Upper lobe of right lung (tissue), 1 donor: ENCODE measurements around the gene BRS3. TPM values are rescaled to one million over a fixed set of nuclear protein-coding genes. Genes with fewer than 3 reads are reported as not detected.
"Not testable (repeated sequence)": the region's sequence is repeated elsewhere in the genome, so short reads cannot be mapped to it uniquely, and the experiment has no call there.

Experiments
- ATAC-seq: fragments of 200-7000 bp; cut with Tn5 transposase; one replicate; pipeline ENCODE4 v1.9.1; 2020; ENCODE audit warnings: mild to moderate bottlenecking, moderate library complexity
- DNase-seq: peaks from one replicate; pipeline ENCODE4 v3.0.0-alpha.2; 2020
- H3K27ac ChIP-seq: fragments of 200-600 bp; one replicate; pipeline ENCODE4 v1.8.0; 2022
- H3K27me3 ChIP-seq: fragments of 200-600 bp; one replicate; pipeline ENCODE4 v1.8.0; 2022; ENCODE audit warnings: mild to moderate bottlenecking
- H3K36me3 ChIP-seq: fragments of 200-600 bp; one replicate; pipeline ENCODE4 v1.8.0; 2022
- H3K4me1 ChIP-seq: fragments of 200-600 bp; one replicate; pipeline ENCODE4 v1.8.0; 2022
- H3K4me3 ChIP-seq: fragments of 200-600 bp; one replicate; pipeline ENCODE4 v1.8.0; 2022; ENCODE audit warnings: mild to moderate bottlenecking
- H3K9me3 ChIP-seq: fragments of 200-600 bp; one replicate; pipeline ENCODE4 v1.8.0; 2022
- intact Hi-C: fragments of 100-400 bp; cut with DNase I; formaldehyde crosslinking; loops from one replicate; pipeline ENCODE4 v1.11.0; 2022
- long read RNA-seq: library from polyadenylated mRNA; unstranded; transcript quantifications from one replicate; pipeline ENCODE4 v2.0.0, GENCODE V29; 2021
- total RNA-seq: library from RNA; stranded (reverse); fragmentation: NEBNext Ultra II Directional; extraction: Animal tissue kit (Norgen Biotek cat#: 25700); gene quantifications from one replicate; pipeline ENCODE4 v1.2.1, GENCODE V29; 2021
- TF ChIP-seq, protein P1 (sequence below): fragments of 200-600 bp; IDR thresholded peaks from one replicate; pipeline ENCODE4 v1.8.0; 2022; ENCODE audit warnings: antibody characterized with exemption
- donor health status: DM: no; HTN: yes; CAD: no; lungs with severe emphysema.

BRS3 gene
- total RNA-seq = not detected
- long read RNA-seq = 0 reads

DNA sequence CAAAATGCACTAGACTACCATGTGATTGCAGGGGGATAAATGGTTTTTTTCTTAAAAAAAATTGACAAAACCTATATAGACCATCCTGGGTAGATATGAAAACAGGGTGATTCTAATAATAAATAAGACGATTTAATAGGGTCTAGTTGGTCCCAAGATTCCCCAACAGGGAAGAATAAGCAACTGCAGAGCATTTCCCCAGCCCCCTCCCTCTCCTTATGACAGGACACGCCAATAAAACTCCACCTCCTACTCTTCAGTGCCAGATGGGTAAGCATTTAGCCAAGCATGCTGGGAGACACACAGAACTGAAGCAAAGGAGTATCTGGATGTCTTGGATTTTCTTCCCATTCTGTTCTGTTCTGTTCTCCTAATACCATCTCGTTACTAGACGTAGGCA, at the start of gene BRS3:
Gene BRS3, plus strand, starts transcription at position 301 of the 400 bp plus-strand sequence. CDS start 168 bp downstream, outside the sequence.
- intact Hi-C loops = no loop called here
- Histone ChIP-seq H3K27me3 (no peaks in the 10 kb centered on the region), H3K27ac (no peak within 1 kb of the TSS)

DNA sequence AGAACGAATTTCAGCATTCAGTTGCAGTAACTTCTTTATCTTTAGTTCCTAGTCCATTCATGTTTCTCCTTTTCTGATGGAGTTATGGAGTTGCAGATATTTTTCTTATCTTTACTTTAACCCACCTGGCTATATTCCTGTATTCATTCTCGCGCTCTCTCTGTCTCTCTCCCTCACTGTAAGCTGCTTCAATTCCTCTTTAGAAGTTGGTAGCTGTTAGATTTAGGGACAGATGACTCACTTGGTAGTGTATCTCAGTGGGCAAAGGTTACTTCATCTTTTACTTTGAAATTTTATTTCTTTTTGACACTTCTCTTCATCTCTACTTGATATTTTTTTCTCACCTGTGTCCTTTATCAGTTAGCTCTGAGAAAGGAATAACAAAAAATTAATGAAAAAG, 49.6 kb upstream of the BRS3 start:
- intact Hi-C loops = no loop called here
- no peaks in the 10 kb centered on the region for H3K4me1 ChIP-seq
- TF ChIP-seq, protein P1, sequence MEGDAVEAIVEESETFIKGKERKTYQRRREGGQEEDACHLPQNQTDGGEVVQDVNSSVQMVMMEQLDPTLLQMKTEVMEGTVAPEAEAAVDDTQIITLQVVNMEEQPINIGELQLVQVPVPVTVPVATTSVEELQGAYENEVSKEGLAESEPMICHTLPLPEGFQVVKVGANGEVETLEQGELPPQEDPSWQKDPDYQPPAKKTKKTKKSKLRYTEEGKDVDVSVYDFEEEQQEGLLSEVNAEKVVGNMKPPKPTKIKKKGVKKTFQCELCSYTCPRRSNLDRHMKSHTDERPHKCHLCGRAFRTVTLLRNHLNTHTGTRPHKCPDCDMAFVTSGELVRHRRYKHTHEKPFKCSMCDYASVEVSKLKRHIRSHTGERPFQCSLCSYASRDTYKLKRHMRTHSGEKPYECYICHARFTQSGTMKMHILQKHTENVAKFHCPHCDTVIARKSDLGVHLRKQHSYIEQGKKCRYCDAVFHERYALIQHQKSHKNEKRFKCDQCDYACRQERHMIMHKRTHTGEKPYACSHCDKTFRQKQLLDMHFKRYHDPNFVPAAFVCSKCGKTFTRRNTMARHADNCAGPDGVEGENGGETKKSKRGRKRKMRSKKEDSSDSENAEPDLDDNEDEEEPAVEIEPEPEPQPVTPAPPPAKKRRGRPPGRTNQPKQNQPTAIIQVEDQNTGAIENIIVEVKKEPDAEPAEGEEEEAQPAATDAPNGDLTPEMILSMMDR = no peak
- H3K27ac ChIP-seq = no peak overlapping the region
- H3K27me3 ChIP-seq = no peaks in the 10 kb centered on the region
- H3K36me3 ChIP-seq = no peaks in the 10 kb centered on the region
- no peak overlapping the region for H3K4me3 ChIP-seq
- ATAC-seq = no peak
- H3K9me3 ChIP-seq = no peaks in the 10 kb centered on the region
- no peak for DNase-seq

More for the DNA sequence above, at the start of gene BRS3:
- ATAC-seq (no peak), DNase-seq (no peak)
- TF ChIP-seq, protein P1 = no peak
- no peaks in the 10 kb centered on the region for H3K36me3 ChIP-seq
- no peak within 1 kb of the TSS for H3K4me3 ChIP-seq
- H3K9me3 ChIP-seq = no peaks in the 10 kb centered on the region
- no peaks in the 10 kb centered on the region for H3K4me1 ChIP-seq

DNA sequence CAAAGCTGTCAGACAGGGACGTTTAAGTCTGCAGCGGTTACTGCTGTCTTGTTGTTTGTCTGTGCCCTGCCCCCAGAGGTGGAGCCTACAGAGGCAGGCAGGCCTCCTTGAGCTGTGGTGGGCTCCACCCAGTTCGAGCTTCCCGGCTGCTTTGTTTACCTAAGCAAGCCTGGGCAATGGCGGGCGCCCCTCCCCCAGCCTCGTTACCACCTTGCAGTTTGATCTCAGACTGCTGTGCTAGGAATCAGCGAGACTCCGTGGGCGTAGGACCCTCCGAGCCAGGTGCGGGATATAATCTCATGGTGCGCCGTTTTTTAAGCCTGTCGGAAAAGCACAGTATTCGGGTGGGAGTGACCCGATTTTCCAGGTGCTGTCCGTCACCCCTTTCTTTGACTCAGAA, 42.1 kb upstream of the BRS3 start:
- H3K9me3 ChIP-seq, H3K4me3 ChIP-seq, H3K36me3 ChIP-seq, ATAC-seq, intact Hi-C loops, H3K27me3 ChIP-seq, DNase-seq, H3K27ac ChIP-seq, H3K4me1 ChIP-seq: not testable (repeated sequence)

DNA sequence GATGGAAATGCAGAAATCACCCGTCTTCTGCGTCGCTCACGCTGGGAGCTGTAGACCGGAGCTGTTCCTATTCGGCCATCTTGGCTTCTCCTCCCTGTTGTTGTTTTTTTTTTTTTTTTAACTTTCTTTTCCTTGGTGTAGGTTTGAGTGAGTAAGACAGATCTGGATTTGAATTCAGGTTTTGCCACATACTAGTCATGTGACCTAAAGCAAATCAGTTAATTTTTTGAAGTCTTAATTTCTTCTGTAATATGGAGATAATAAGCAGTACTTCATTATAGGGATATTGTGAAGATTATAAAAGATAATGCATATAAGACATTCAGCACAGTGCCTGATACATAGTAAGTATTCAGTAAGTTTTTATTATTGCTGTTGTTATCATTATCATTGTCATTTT, 41.5 kb upstream of the BRS3 start:
- no peaks in the 10 kb centered on the region for H3K9me3 ChIP-seq
- ATAC-seq (no peak), DNase-seq (no peak)
- H3K4me3 ChIP-seq = no peak overlapping the region
- no peaks in the 10 kb centered on the region for H3K36me3 ChIP-seq
- intact Hi-C loops = no loop called here
- H3K4me1 ChIP-seq = no peaks in the 10 kb centered on the region
- H3K27ac ChIP-seq = no peak overlapping the region
- TF ChIP-seq, protein P1 = no peak
- no peaks in the 10 kb centered on the region for H3K27me3 ChIP-seq

DNA sequence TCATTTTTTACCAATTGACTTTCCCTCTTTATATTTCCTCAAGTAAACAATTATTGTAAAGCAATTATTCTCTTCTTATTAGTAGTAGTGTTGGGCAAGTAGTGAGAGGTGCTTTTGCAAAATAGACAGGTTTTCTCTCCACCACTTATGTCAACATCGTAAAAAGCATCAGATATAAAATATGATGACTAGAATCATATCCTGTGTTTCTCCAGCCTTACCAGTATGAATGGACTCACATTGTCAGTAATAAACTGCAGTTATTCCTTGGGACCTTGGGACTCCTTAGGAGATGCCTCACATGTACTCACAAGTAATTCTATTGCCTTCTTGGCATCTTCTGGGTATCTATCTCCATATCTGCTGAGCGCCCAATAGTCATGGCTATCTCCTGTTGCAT, 40.4 kb upstream of the BRS3 start:
- ATAC-seq (no peak), DNase-seq (no peak)
- intact Hi-C loops = no loop called here
- Histone ChIP-seq H3K4me3 (no peak overlapping the region), H3K27me3 (no peaks in the 10 kb centered on the region), H3K9me3 (no peaks in the 10 kb centered on the region), H3K4me1 (no peaks in the 10 kb centered on the region), H3K36me3 (no peaks in the 10 kb centered on the region), H3K27ac (no peak overlapping the region)
- TF ChIP-seq, protein P1 = no peak

DNA sequence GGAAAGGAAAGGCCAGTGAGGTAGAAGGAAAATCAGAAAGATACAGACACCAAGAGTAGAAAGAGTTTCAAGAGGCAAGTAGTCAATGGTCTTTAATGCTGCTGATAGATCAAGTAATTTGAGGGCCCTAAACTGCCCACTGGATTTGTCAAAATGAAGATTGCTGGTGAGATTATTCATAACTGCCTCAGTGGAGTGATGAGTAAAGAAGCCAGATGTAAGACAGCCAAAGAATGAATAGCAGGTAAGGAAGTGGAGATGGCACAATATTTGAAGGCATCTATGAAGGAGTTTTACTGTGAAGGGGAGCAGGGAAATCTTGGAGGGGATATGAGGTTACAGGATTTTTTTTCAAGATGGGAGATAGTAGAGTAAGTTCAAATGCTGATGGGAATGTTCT, 39.8 kb upstream of the BRS3 start:
- DNase-seq = no peak
- Histone ChIP-seq H3K36me3 (no peaks in the 10 kb centered on the region), H3K4me3 (no peak overlapping the region), H3K4me1 (no peaks in the 10 kb centered on the region), H3K27me3 (no peaks in the 10 kb centered on the region), H3K9me3 (no peaks in the 10 kb centered on the region), H3K27ac (no peak overlapping the region)
- TF ChIP-seq, protein P1 = no peak
- intact Hi-C loops = no loop called here
- no peak for ATAC-seq
